ENCODE results near the gene DTX3L. TPM values are rescaled to one million over a fixed set of nuclear protein-coding genes. Genes with fewer than 3 reads are reported as not detected.
"Not testable (repeated sequence)": the region's sequence is repeated elsewhere in the genome, so short reads cannot be mapped to it uniquely, and the experiment has no call there.

Gene DTX3L
- total RNA-seq, 1 donor from 2014 or later: 46.8 TPM

DNA sequence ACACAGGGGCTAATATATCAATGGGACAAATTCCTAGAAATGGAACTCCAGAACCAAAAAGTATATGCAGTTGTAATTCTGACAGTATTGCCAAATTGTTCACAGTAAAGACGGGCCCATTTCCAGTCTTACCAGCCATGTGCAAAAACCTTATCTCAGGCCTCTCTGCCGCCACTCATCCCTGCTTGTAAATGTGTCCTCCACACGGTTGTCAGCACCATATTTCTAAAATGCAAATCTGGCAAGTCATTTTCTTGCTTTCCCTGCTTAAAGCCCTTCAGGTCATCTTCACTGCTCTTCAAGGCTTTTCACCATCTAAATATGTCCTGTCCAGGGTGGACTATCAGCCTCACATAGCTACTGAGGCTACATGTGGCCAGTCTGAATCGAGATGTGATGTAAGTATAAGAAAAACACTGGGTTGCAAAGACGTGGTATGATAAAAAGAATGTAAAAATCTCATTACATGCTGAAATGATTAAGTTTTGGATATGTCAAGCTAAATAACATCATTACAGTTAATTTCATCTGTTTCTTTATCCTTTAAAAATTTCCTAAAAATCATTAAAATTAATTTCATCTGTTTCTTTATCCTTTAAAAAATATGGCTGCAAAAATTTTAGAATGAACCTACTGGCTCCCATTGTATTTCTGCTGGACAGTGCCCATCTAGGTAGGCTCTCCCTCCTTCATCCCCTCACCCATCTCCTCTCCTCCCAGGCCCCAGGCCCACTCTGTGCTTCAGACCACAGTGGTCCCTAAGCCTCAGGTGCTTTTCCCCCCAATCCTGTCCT is 1.0 kb upstream of the DTX3L start:
- peak overlapping the region; percentile 80 for H3K4me3 ChIP-seq (ENCODE audit: low read depth, low read length)
- TF ChIP-seq, protein P1, sequence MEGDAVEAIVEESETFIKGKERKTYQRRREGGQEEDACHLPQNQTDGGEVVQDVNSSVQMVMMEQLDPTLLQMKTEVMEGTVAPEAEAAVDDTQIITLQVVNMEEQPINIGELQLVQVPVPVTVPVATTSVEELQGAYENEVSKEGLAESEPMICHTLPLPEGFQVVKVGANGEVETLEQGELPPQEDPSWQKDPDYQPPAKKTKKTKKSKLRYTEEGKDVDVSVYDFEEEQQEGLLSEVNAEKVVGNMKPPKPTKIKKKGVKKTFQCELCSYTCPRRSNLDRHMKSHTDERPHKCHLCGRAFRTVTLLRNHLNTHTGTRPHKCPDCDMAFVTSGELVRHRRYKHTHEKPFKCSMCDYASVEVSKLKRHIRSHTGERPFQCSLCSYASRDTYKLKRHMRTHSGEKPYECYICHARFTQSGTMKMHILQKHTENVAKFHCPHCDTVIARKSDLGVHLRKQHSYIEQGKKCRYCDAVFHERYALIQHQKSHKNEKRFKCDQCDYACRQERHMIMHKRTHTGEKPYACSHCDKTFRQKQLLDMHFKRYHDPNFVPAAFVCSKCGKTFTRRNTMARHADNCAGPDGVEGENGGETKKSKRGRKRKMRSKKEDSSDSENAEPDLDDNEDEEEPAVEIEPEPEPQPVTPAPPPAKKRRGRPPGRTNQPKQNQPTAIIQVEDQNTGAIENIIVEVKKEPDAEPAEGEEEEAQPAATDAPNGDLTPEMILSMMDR (IDR thresholded peaks at IDR 0.05; ENCODE audit: insufficient read depth, low read length, poor library complexity, severe bottlenecking): no peak
- DNase-seq (ENCODE audit: low read depth): no peak
- peaks cover 5% of the 10 kb centered on the region for H3K36me3 ChIP-seq (ENCODE audit: control insufficient read depth, insufficient read depth, low read length)
- H3K27me3 ChIP-seq (ENCODE audit: control insufficient read depth, insufficient read depth, low read length): no peaks in the 10 kb centered on the region

GRCh38 chr3:122563717-122564025 is 467 bp upstream of the DTX3L start:
- peak overlapping the region; percentile 80 for H3K4me3 ChIP-seq (ENCODE audit: low read depth, low read length)
- DNase-seq (ENCODE audit: low read depth): no peak
- H3K27me3 ChIP-seq (ENCODE audit: control insufficient read depth, insufficient read depth, low read length): no peaks in the 10 kb centered on the region
- TF ChIP-seq, protein P1 (IDR thresholded peaks at IDR 0.05; ENCODE audit: insufficient read depth, low read length, poor library complexity, severe bottlenecking): no peak
- H3K36me3 ChIP-seq (ENCODE audit: control insufficient read depth, insufficient read depth, low read length): peaks cover 5% of the 10 kb centered on the region

DNA sequence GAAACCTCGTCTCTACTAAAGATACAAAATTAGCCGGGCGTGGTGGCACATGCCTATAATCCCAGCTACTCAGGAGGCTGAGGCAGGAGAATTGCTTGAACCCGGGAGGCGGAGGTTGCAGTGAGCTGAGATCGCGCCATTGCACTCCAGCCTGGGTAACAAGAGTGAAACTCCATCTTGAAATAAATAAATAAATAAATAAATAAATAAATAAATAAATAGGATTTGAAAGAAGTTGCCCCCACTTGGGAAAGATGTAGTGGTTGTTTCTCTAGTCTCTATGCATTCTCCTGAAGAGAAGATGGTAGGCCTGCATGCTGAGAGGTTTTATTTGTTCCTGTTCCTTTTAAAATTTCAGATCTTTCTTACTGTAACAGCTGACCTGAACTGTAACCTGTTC is 4.0 kb downstream of the DTX3L start:
- not testable (repeated sequence) for H3K4me3 ChIP-seq (ENCODE audit: low read depth, low read length); H3K36me3 ChIP-seq (ENCODE audit: control insufficient read depth, insufficient read depth, low read length); H3K27me3 ChIP-seq (ENCODE audit: control insufficient read depth, insufficient read depth, low read length); DNase-seq (ENCODE audit: low read depth)

- H3K36me3 ChIP-seq (ENCODE audit: control insufficient read depth, insufficient read depth, low read length): peaks cover 5% of the 10 kb centered on the region
- TF ChIP-seq, protein P1 (IDR thresholded peaks at IDR 0.05; ENCODE audit: insufficient read depth, low read length, poor library complexity, severe bottlenecking): no peak
- no peak overlapping the region for H3K4me3 ChIP-seq (ENCODE audit: low read depth, low read length)
- no peak for DNase-seq (ENCODE audit: low read depth)
- H3K27me3 ChIP-seq (ENCODE audit: control insufficient read depth, insufficient read depth, low read length): no peaks in the 10 kb centered on the region
Observed at GRCh38 chr3:122568755-122569154, 4.6 kb downstream of the DTX3L start.

- DNase-seq (ENCODE audit: low read depth): no peak
- TF ChIP-seq, protein P1 (IDR thresholded peaks at IDR 0.05; ENCODE audit: insufficient read depth, low read length, poor library complexity, severe bottlenecking): no peak
- H3K27me3 ChIP-seq (ENCODE audit: control insufficient read depth, insufficient read depth, low read length): no peaks in the 10 kb centered on the region
- no peaks in the 10 kb centered on the region for H3K36me3 ChIP-seq (ENCODE audit: control insufficient read depth, insufficient read depth, low read length)
- no peak overlapping the region for H3K4me3 ChIP-seq (ENCODE audit: low read depth, low read length)
Observed at GRCh38 chr3:122572940-122573412, 8.8 kb downstream of the DTX3L start.

GRCh38 chr3:122576174-122576940 is 12.2 kb downstream of the DTX3L start:
- no peaks in the 10 kb centered on the region for H3K36me3 ChIP-seq (ENCODE audit: control insufficient read depth, insufficient read depth, low read length)
- no peak for DNase-seq (ENCODE audit: low read depth)
- H3K4me3 ChIP-seq (ENCODE audit: low read depth, low read length): no peak overlapping the region
- TF ChIP-seq, protein P1 (IDR thresholded peaks at IDR 0.05; ENCODE audit: insufficient read depth, low read length, poor library complexity, severe bottlenecking): no peak
- H3K27me3 ChIP-seq (ENCODE audit: control insufficient read depth, insufficient read depth, low read length): no peaks in the 10 kb centered on the region

Measured in kidney epithelial cell (primary cell).